WERI-Rb-1 (cell line): ENCODE results near the gene ADK.

Experiments used
- DNase-seq: peaks from one replicate; pipeline ENCODE4 v3.0.0-alpha.2; 2020
- H3K27ac ChIP-seq: fragments of 250-450 bp; sonication (Bioruptor Pico); 2 replicates; pipeline ENCODE4 v1.5.1; 2020; ENCODE audit warnings: mild to moderate bottlenecking, moderate library complexity
- H3K27me3 ChIP-seq: fragments of 250-450 bp; sonication (Bioruptor Pico); 2 replicates; pipeline ENCODE4 v1.5.1; 2021; ENCODE audit warnings: mild to moderate bottlenecking, low read depth, moderate library complexity; ENCODE audit not compliant: insufficient read depth, severe bottlenecking
- H3K36me3 ChIP-seq: fragments of 250-450 bp; sonication (Bioruptor Pico); 2 replicates; pipeline ENCODE4 v1.5.1; 2020; ENCODE audit warnings: mild to moderate bottlenecking, moderate library complexity
- H3K4me3 ChIP-seq: 2 replicates; pipeline ENCODE4 v1.5.1; 2011; ENCODE audit warnings: low read depth, mild to moderate bottlenecking, control low read depth, low read length
- H3K9me3 ChIP-seq: fragments of 250-450 bp; sonication (Bioruptor Pico); 2 replicates; pipeline ENCODE4 v1.5.1; 2021; ENCODE audit warnings: mild to moderate bottlenecking, moderate library complexity; ENCODE audit not compliant: severe bottlenecking
- TF ChIP-seq, protein P1 (sequence below): IDR thresholded peaks from 2 replicates; pipeline ENCODE4 v1.5.1; 2011; ENCODE audit warnings: low read depth, mild to moderate bottlenecking, control low read depth, inconsistent platforms, low read length

Gene ADK

DNA sequence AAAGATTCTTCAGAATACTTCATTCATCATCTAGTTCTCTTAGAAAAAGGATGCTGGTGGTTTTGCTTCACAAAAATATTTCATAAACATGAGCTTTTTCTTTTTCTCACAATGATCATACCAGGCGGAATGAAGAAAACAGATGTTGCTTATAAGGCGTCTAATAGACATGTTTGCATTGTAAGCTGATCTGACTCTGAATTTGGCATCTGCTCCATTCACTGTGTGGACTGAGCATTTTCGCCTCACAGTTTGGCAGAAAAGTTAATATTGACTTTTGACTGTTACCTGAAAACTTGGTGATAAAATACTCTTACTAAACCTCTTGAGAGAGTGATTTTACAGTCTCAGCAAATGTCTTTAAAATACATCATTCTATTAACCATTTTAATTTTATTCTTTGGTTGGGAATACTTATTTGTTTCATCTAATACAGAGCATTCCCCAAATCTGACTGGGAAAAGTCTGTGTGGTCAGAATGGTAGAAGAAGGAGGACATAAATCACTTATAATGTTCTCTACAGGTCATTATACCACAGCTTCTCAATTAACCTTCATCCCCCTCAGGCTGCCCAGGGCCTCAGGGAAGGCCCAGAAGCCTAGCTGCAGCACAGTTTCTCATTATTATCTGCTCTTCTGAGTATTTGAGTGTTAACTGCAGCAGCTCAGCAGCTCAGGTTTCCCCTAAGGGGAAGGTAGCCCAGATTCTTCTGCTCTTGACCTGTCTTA is 553.8 kb downstream of the ADK start:
- H3K27ac ChIP-seq: no peak overlapping the region
- H3K9me3 ChIP-seq: no peaks in the 10 kb centered on the region
- no peaks in the 10 kb centered on the region for H3K27me3 ChIP-seq
- DNase-seq: no peak
- H3K4me3 ChIP-seq: no peak overlapping the region
- TF ChIP-seq, protein P1, sequence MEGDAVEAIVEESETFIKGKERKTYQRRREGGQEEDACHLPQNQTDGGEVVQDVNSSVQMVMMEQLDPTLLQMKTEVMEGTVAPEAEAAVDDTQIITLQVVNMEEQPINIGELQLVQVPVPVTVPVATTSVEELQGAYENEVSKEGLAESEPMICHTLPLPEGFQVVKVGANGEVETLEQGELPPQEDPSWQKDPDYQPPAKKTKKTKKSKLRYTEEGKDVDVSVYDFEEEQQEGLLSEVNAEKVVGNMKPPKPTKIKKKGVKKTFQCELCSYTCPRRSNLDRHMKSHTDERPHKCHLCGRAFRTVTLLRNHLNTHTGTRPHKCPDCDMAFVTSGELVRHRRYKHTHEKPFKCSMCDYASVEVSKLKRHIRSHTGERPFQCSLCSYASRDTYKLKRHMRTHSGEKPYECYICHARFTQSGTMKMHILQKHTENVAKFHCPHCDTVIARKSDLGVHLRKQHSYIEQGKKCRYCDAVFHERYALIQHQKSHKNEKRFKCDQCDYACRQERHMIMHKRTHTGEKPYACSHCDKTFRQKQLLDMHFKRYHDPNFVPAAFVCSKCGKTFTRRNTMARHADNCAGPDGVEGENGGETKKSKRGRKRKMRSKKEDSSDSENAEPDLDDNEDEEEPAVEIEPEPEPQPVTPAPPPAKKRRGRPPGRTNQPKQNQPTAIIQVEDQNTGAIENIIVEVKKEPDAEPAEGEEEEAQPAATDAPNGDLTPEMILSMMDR: no peak
- H3K36me3 ChIP-seq: peaks cover 4% of the 10 kb centered on the region

DNA sequence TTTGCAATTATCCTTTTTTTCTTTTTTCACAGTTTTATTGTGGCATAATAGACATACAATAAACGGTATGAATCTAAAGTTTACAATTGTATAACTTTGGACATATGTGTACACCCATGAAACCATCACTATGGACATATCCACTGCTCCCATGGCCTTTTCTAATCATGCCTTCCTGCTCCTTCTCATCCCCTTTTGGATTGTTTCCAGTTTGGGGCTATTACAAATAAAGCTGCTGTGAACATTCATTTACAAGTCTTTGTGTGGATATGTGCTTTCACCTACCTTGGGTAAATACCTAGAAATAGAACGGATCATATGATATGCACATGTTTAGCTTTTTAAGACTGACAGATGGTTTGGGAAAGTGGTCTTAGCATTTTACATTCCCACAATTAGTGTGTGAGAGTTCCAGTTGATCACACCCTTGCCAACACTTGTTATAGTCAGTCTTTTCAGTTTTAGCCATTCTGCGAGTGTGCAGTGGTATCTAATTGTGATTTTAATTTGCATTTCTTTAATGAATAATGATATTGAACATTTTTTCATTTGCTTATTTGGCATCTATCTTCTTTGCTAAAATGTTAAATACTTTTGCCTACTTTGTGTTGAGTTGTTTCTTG is 554.4 kb downstream of the ADK start:
- no peak overlapping the region for H3K27ac ChIP-seq
- no peak for DNase-seq
- no peaks in the 10 kb centered on the region for H3K9me3 ChIP-seq
- H3K27me3 ChIP-seq: no peaks in the 10 kb centered on the region
- no peak overlapping the region for H3K4me3 ChIP-seq
- TF ChIP-seq, protein P1: no peak
- peaks cover 4% of the 10 kb centered on the region for H3K36me3 ChIP-seq

DNA sequence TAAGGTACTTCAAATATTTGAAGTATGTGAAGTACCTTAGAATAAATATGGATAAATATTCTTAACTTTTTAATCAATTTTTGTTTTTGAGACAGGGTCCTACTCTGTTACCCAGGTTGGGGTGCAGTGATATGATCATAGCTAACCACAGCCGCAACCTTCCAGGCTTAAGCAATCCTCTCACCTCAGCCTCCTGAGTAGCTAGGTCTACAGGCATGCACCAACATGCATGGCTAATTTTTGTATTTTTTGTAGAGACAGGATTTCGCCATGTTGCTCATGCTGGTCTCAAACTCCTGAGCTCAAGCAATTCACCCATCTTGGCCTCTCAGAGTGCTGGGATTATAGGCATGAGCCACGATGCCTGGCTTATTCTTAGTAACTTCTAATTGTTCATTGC is 555.9 kb downstream of the ADK start:
- H3K9me3 ChIP-seq: no peaks in the 10 kb centered on the region
- no peak overlapping the region for H3K4me3 ChIP-seq
- no peaks in the 10 kb centered on the region for H3K27me3 ChIP-seq
- TF ChIP-seq, protein P1: no peak
- H3K36me3 ChIP-seq: peaks cover 4% of the 10 kb centered on the region
- DNase-seq: no peak
- H3K27ac ChIP-seq: no peak overlapping the region

DNA sequence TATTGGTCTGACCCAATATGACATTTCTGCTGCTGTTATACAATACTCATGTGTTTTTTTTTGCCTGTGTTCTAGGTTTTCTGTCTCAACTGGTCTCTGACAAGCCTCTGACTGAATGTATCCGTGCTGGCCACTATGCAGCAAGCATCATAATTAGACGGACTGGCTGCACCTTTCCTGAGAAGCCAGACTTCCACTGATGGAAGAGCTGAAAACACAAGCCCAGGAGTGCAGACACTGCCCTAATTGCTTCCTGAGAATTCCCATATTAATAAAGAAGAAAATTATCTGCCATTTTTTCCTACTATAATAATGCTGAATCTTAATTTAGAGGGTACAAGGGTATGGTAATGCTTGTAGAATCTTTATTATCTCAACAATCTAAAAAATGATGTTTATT is 557.2 kb downstream of the ADK start:
- H3K36me3 ChIP-seq: peaks cover 4% of the 10 kb centered on the region
- no peaks in the 10 kb centered on the region for H3K9me3 ChIP-seq
- H3K4me3 ChIP-seq: no peak overlapping the region
- no peaks in the 10 kb centered on the region for H3K27me3 ChIP-seq
- no peak for DNase-seq
- no peak overlapping the region for H3K27ac ChIP-seq
- TF ChIP-seq, protein P1: no peak

DNA sequence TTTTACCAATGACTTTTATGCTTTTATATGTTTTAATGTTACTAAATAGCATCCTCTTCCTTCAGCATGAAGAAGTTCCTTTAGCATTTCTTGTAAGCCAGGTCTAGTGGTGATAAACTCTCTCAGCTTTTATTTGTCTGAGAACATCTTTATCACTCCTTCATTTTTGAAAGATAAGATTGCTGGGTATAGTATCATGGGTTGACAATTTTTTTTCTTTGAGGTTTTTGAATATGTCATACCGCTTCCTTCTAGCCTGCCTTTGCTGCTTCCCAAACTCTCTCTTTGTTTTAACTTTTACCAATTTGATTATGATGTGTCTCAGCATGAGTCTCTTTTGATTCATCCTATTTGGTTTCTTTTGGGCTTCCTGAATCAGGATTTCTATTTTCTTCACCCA is 567.2 kb downstream of the ADK start:
- Histone ChIP-seq H3K36me3 (no peaks in the 10 kb centered on the region), H3K4me3 (no peak overlapping the region), H3K27ac (no peak overlapping the region), H3K27me3 (no peaks in the 10 kb centered on the region), H3K9me3 (peaks cover 9% of the 10 kb centered on the region)
- TF ChIP-seq, protein P1: no peak
- no peak for DNase-seq
